Fibroblast of lung (primary cell): ENCODE measurements around the gene DRAP1. TPM values are rescaled to one million over a fixed set of nuclear protein-coding genes. Genes with fewer than 3 reads are reported as not detected.
A peak's percentile ranks its signal among the peaks of the same experiment; 100 is the strongest.

Source experiments
- DNase-seq, 2 donors: peaks; one replicate each; pipeline versions ENCODE4 v3.0.0 to v3.0.0-alpha.2; 2010; ENCODE audit warnings: low read depth in 2 of 2
- H2AFZ ChIP-seq: 2 replicates; pipeline ENCODE4 v1.5.1; 2012; ENCODE audit warnings: low read length, control low read depth, inconsistent platforms
- H3K27ac ChIP-seq: 2 replicates; pipeline ENCODE4 v1.5.1; 2011; ENCODE audit warnings: low read length, control low read depth; ENCODE audit not compliant: insufficient read depth
- H3K27me3 ChIP-seq: 2 replicates; pipeline ENCODE4 v1.5.1; 2011; ENCODE audit warnings: mild to moderate bottlenecking, low read length; ENCODE audit not compliant: control insufficient read depth, insufficient read depth
- H3K36me3 ChIP-seq: 2 replicates; pipeline ENCODE4 v1.5.1; 2011; ENCODE audit warnings: low read length; ENCODE audit not compliant: control insufficient read depth, insufficient read depth
- H3K4me1 ChIP-seq: 2 replicates; pipeline ENCODE4 v1.5.1; 2011; ENCODE audit warnings: low read length; ENCODE audit not compliant: control insufficient read depth, insufficient read depth; ENCODE audit errors: extremely low read depth
- H3K4me2 ChIP-seq: 2 replicates; pipeline ENCODE4 v1.5.1; 2011; ENCODE audit warnings: low read length, control low read depth; ENCODE audit not compliant: insufficient read depth; ENCODE audit errors: extremely low read depth
- H3K4me3 ChIP-seq, 4 experiments: fragments of 200-600 bp in 1 of 4; sonication (generic) in 1 of 4; replicated peaks in 1 of 4; 2 replicates each; pipeline ENCODE4 v1.5.1; 2011 to 2016; ENCODE audit warnings: low read length in 4 of 4, low read depth in 3 of 4, mild to moderate bottlenecking in 3 of 4, control low read depth in 2 of 4, inconsistent platforms in 1 of 4, mixed read lengths in 1 of 4; ENCODE audit not compliant: insufficient read depth in 1 of 4; ENCODE audit errors: control extremely low read depth in 1 of 4
- H3K79me2 ChIP-seq: 2 replicates; pipeline ENCODE4 v1.5.1; 2012; ENCODE audit warnings: mild to moderate bottlenecking, low read length, inconsistent platforms; ENCODE audit not compliant: control insufficient read depth, insufficient read depth
- H3K9ac ChIP-seq: 2 replicates; pipeline ENCODE4 v1.5.1; 2011; ENCODE audit warnings: mild to moderate bottlenecking, low read length, control low read depth; ENCODE audit not compliant: insufficient read depth
- H3K9me3 ChIP-seq: 2 replicates; pipeline ENCODE4 v1.5.1; 2012; ENCODE audit warnings: low read depth, low read length; ENCODE audit not compliant: control insufficient read depth, insufficient read depth
- H4K20me1 ChIP-seq: 2 replicates; pipeline ENCODE4 v1.5.1; 2011; ENCODE audit warnings: low read length; ENCODE audit not compliant: control insufficient read depth, insufficient read depth; ENCODE audit errors: extremely low read depth
- CTCF ChIP-seq, 2 donors: IDR thresholded peaks in 1 of 2; conservative IDR thresholded peaks in 1 of 2; 1 replicate in 1 of 2; 2 replicates in 1 of 2; pipeline ENCODE4 v1.5.1; 2011 to 2012; ENCODE audit warnings: low read length in 2 of 2, control low read depth in 1 of 2, inconsistent platforms in 1 of 2, low read depth in 1 of 2, mild to moderate bottlenecking in 1 of 2
- EZH2 ChIP-seq: IDR thresholded peaks from 2 replicates; pipeline ENCODE4 v1.5.1; 2012; ENCODE audit warnings: low read length, control low read depth, mild to moderate bottlenecking; ENCODE audit errors: missing control alignments
- polyA plus RNA-seq, 2 donors: library from polyadenylated mRNA; depleted of rRNA in 1 of 2; stranded (reverse) in 1 of 2; unstranded in 1 of 2; fragments of >200 nt; gene quantifications; 2 replicates each; pipeline ENCODE4 v1.2.1, GENCODE V29; 2011 to 2012; ENCODE audit warnings: missing spikeins in 1 of 2
- total RNA-seq: library from RNA; depleted of rRNA; stranded (reverse); fragments of >200 nt; gene quantifications from 2 replicates; pipeline ENCODE4 v1.2.1, GENCODE V29; 2014

The DRAP1 gene
- total and polyA plus RNA-seq, 2 donors (not counting 1 experiment from before 2014, with no cell fraction given) = 130 to 300 TPM

GRCh38 chr11:65962141-65962564 lies 42.9 kb downstream of the DRAP1 start:
- Histone ChIP-seq H4K20me1 (no peaks in the 10 kb centered on the region), H3K27ac (peak overlapping the region; percentile 79), H3K4me1 (peaks cover 7% of the 10 kb centered on the region), H2AFZ (no peak overlapping the region), H3K9ac (peak overlapping the region; percentile 96), H3K9me3 (no peaks in the 10 kb centered on the region), H3K79me2 (peaks cover 36% of the 10 kb centered on the region), H3K4me2 (peak overlapping the region; percentile 86), H3K27me3 (no peaks in the 10 kb centered on the region), H3K36me3 (peaks cover 27% of the 10 kb centered on the region), H3K4me3 (peak overlapping the region; percentile 59 to 97 (median 82))
- DNase-seq = no peak
- TF ChIP-seq CTCF (conservative IDR thresholded peaks at IDR 0.05 in 1 of 2, IDR thresholded peaks at IDR 0.05 in 1 of 2; ENCODE audit: low read depth in 1 of 2, low read length in 2 of 2) = no peak

- peaks cover 36% of the 10 kb centered on the region for H3K79me2 ChIP-seq
These were observed 45.7 kb downstream of the DRAP1 start for GRCh38 chr11:65964906-65965305.

GRCh38 chr11:65965986-65966762 lies 46.9 kb downstream of the DRAP1 start:
- Histone ChIP-seq H3K9ac (no peak overlapping the region), H4K20me1 (no peaks in the 10 kb centered on the region), H3K27me3 (no peaks in the 10 kb centered on the region), H3K4me2 (no peak overlapping the region), H3K9me3 (no peaks in the 10 kb centered on the region), H3K4me1 (peaks cover 7% of the 10 kb centered on the region), H3K4me3 (no peak overlapping the region), H3K27ac (no peak overlapping the region), H3K36me3 (peaks cover 36% of the 10 kb centered on the region), H3K79me2 (peaks cover 36% of the 10 kb centered on the region), H2AFZ (no peak overlapping the region)
- TF ChIP-seq EZH2 (no peak), CTCF (conservative IDR thresholded peaks at IDR 0.05 in 1 of 2, IDR thresholded peaks at IDR 0.05 in 1 of 2; ENCODE audit: low read depth in 1 of 2, low read length in 2 of 2) (no peak)
- no peak for DNase-seq

More at GRCh38 chr11:65964906-65965305, 45.7 kb downstream of the DRAP1 start:
- Histone ChIP-seq H3K4me1 (peaks cover 7% of the 10 kb centered on the region), H2AFZ (no peak overlapping the region), H3K9me3 (no peaks in the 10 kb centered on the region), H3K27me3 (no peaks in the 10 kb centered on the region), H3K27ac (no peak overlapping the region), H4K20me1 (no peaks in the 10 kb centered on the region), H3K4me2 (no peak overlapping the region), H3K36me3 (peaks cover 33% of the 10 kb centered on the region), H3K4me3 (no peak overlapping the region), H3K9ac (no peak overlapping the region)
- no peak for DNase-seq
- TF ChIP-seq EZH2 = no peak
- TF ChIP-seq CTCF (conservative IDR thresholded peaks at IDR 0.05 in 1 of 2, IDR thresholded peaks at IDR 0.05 in 1 of 2; ENCODE audit: low read depth in 1 of 2, low read length in 2 of 2) = no peak
